Activated CD8-positive, alpha-beta memory T cell treated with anti-CD3 and anti-CD28 coated beads, Interleukin-2, amount 50 U/mL, for 48 hours (primary cell): ENCODE results near the gene AJAP1.
"Not testable (repeated sequence)": the region's sequence is repeated elsewhere in the genome, so short reads cannot be mapped to it uniquely, and the experiment has no call there.

Experiments
- DNase-seq: peaks from one replicate; pipeline ENCODE4 v3.0.0-alpha.2; 2020

The AJAP1 gene

GRCh38 chr1:4653796-4654725 is at the start of gene AJAP1:
TSS of gene AJAP1 (plus strand) at chr1:4654609. CDS start at chr1:4655426, 817 bp downstream.
- no peak for DNase-seq

- DNase-seq = no peak
Observed at GRCh38 chr1:4605158-4605557, 49.3 kb upstream of the AJAP1 start.

- DNase-seq = no peak
Observed at GRCh38 chr1:4611563-4612341, 42.7 kb upstream of the AJAP1 start.

- no peak for DNase-seq
Observed at GRCh38 chr1:4612991-4613390, 41.4 kb upstream of the AJAP1 start.

GRCh38 chr1:4613606-4614370 is 40.6 kb upstream of the AJAP1 start:
- DNase-seq = no peak

- no peak for DNase-seq
Observed at GRCh38 chr1:4614371-4615137, 39.9 kb upstream of the AJAP1 start.

GRCh38 chr1:4615138-4615470 is 39.3 kb upstream of the AJAP1 start:
- DNase-seq = no peak

- no peak for DNase-seq
Observed at GRCh38 chr1:4615501-4615900, 38.9 kb upstream of the AJAP1 start.

GRCh38 chr1:4616831-4617465 is 37.5 kb upstream of the AJAP1 start:
- DNase-seq = no peak

- no peak for DNase-seq
Observed at GRCh38 chr1:4617506-4617905, 36.9 kb upstream of the AJAP1 start.

GRCh38 chr1:4618827-4619226 is 35.6 kb upstream of the AJAP1 start:
- not testable (repeated sequence) for DNase-seq

- no peak for DNase-seq
Observed at GRCh38 chr1:4621646-4622045, 32.8 kb upstream of the AJAP1 start.

GRCh38 chr1:4622821-4623220 is 31.6 kb upstream of the AJAP1 start:
- no peak for DNase-seq

- no peak for DNase-seq
Observed at GRCh38 chr1:4624141-4624715, 30.2 kb upstream of the AJAP1 start.

- no peak for DNase-seq
Observed at GRCh38 chr1:4624801-4625200, 29.6 kb upstream of the AJAP1 start.

GRCh38 chr1:4626061-4626460 is 28.3 kb upstream of the AJAP1 start:
- no peak for DNase-seq

GRCh38 chr1:4626560-4627319 is 27.7 kb upstream of the AJAP1 start:
- DNase-seq = no peak

- DNase-seq = no peak
Observed at GRCh38 chr1:4627353-4627752, 27.1 kb upstream of the AJAP1 start.

- DNase-seq = no peak
Observed at GRCh38 chr1:4628992-4629391, 25.4 kb upstream of the AJAP1 start.

- no peak for DNase-seq
Observed at GRCh38 chr1:4630561-4630960, 23.8 kb upstream of the AJAP1 start.

- no peak for DNase-seq
Observed at GRCh38 chr1:4631321-4631720, 23.1 kb upstream of the AJAP1 start.
